H4 (cell line): ENCODE results near the gene SGCA. TPM values are rescaled to one million over a fixed set of nuclear protein-coding genes. Genes with fewer than 3 reads are reported as not detected.

ENCODE experiments used
- DNase-seq: peaks from one replicate; pipeline ENCODE4 v3.0.0-alpha.2; 2015; ENCODE audit warnings: low spot score
- total RNA-seq: library from RNA; depleted of rRNA; stranded (reverse); fragments of >200 nt; shearing (Covaris generic); gene quantifications from 2 replicates; pipeline ENCODE4 v1.2.3, GENCODE V29; 2014

The SGCA gene
- total RNA-seq, 1 experiment from 2014 or later, result 0.45 TPM

GRCh38 chr17:50134206-50135110 is 31.3 kb upstream of the SGCA start:
- DNase-seq, result no peak

- DNase-seq, result no peak
Measured at GRCh38 chr17:50135316-50136095, 30.3 kb upstream of the SGCA start.

DNA sequence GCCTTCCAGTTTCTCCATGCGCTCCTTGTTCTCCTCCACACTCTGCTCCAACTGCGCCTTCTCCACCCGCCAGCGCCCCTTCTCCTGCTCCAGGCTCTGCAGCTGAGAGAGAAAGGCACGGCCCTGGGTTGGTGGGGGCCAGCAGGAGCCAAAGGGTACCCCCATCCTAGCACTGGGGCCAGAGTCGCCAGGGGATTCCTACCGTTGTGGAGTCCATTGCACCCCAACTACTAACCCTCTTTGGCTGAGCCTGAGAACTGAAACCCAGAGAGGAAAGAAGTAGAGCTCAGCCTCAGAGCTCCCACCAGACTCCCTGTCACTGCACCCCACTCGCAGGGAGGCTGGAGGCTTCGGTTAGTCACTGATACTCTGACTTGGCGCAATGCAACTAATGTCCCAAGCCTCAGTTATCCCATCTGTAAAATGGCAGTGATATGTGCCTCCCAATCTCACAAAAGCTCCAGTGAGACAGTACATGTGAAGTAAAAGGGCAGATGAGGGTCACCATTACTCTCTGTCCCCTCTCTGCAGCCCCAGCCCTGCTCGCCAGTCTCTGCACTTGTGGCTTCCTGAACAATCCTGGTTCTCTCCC is 29.6 kb upstream of the SGCA start:
- no peak for DNase-seq

DNA sequence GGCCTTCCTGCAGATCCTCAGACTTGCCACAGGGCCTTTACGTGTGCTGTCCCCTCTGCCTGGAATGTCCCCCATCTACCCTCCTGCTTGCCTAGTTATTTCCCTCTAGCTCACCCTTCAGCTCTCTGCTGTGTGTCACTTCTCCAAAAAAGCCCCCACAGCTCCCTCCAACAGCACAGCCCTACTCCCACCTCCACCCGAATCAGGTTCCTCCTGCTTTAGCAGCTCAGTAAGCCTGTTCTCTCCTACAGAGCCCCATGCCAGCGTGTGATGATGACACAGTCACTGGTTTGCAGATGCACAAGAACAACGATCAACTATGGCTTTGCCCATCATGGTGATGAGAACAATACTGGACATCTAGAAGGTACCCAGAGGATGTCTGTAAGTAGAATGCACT is 28.8 kb upstream of the SGCA start:
- no peak for DNase-seq

DNA sequence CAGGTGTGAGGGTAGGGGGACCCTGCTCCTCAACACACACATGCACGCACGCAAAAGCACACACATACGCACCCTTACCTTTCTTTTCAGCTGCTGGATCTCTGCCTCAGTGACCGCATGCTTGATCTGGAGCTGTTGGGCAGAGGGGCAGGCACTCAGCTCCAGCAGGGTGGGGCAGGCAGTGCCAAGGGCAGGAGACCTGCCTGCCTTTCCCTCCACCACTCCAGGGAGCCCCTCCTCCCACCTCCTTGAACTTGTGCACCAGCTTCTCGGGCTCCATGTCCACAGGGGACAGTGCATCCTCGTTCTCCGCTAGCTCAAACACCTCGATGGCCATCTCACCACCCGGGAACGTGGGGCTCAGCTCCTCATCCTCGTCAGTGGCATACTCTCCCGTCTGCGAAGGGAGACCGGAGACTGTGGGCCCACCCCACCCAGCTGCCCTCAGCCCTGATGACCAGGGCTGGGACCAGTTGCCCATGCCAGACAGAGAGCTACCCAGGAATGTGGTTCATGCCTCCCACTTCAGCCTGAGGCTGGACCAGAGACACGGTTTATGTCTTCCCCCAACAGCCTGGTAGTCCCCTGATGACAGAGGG is 26.5 kb upstream of the SGCA start:
- DNase-seq, result no peak

GRCh38 chr17:50139950-50140885 is 25.6 kb upstream of the SGCA start:
- DNase-seq, result peak; percentile 68

GRCh38 chr17:50141026-50141744 is 24.6 kb upstream of the SGCA start:
- DNase-seq, result no peak

DNA sequence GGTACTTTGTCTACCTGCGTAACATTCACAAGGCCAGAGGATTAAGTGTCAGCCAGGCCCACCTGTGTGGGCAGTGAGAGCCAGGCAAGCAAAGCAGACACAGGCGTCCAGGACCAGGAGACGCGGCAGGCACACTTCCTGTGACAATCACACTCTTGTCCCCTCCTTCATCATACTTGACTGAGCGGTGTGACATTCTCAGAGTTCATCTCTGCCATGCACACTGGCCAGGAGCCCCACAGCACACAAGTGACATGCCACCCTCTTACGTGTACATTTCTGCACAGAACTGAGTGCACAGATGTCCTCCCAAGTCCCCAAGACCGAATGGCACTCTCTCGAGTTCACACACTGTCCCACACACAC is 24.1 kb upstream of the SGCA start:
- no peak for DNase-seq

- no peak for DNase-seq
Measured at GRCh38 chr17:50143461-50144176, 22.2 kb upstream of the SGCA start.

DNA sequence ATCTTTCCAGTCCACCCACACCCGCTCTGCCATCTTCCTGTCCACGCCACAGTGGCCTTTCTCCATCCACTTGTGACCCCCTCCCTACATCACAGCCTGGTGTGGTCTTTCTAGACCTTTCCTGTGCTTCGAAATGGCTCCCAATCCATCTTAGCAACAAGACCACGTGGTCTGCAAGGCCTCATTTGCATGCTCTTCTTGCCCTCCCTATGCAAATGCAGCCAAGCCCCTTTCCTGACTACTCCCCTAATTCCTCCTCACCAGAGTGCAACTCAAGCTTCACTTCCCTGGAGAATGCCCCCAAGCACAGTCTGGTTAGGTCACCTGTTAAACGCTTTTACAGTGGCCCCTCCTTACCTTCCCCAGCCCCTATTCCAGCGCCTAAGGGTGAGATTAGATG is 21.4 kb upstream of the SGCA start:
- DNase-seq, result no peak

- no peak for DNase-seq
Measured at GRCh38 chr17:50144845-50145531, 20.8 kb upstream of the SGCA start.

DNA sequence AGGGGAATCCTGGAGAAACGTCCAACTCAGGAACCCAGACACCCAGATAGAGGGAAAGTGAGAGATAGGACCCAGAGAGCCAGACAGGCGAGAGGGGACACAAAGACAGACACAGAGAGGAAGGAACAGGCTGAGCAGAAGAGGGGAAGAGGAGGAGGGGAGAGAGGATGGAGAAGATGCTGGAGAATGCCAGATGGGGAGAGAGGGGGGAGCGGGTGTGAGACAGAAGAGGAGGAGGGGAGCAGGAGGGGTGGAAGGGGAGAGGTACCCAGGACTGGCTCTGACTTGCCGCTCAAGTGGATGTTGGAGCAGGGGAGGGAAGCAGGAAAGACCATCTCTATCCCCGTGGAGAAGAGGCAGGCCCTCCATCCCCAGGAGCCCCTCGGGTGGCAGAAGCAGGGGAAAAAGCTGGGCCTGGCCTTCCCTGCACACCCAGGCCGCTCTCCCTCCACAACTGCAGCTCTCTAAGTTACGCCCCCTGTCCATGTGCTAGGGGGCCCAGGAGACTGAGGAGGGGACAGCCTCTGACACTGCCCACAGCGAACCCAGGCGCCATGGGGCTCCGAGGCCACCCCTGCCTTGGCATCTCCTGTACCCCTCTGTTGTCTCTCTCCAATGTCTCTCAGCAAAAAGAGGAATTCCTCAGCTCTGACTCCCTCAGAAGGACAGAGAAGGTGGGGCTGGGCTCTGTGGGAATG is 20.1 kb upstream of the SGCA start:
- DNase-seq, result no peak

- no peak for DNase-seq
Measured at GRCh38 chr17:50146230-50146926, 19.4 kb upstream of the SGCA start.

- DNase-seq, result no peak
Measured at GRCh38 chr17:50146927-50147665, 18.7 kb upstream of the SGCA start.

DNA sequence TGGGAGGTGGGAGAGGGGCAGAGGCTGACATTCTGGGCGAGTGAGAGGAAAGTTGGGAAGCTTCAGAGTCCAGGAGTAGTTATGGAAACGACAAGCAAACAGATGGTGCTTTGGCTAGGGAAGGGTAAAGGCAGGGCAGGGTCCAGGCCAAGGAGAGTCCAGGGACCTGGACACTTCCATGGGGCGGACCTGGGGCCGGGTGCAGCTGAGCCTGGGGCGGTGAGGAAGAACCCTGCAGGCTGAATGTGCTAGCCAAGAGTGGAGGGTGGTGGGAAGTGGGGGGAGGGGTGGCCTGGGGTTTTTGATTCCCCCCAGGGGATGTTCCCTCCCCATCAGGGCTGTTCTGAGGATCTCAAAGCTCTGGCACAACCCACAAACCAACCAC is 18.0 kb upstream of the SGCA start:
- no peak for DNase-seq

DNA sequence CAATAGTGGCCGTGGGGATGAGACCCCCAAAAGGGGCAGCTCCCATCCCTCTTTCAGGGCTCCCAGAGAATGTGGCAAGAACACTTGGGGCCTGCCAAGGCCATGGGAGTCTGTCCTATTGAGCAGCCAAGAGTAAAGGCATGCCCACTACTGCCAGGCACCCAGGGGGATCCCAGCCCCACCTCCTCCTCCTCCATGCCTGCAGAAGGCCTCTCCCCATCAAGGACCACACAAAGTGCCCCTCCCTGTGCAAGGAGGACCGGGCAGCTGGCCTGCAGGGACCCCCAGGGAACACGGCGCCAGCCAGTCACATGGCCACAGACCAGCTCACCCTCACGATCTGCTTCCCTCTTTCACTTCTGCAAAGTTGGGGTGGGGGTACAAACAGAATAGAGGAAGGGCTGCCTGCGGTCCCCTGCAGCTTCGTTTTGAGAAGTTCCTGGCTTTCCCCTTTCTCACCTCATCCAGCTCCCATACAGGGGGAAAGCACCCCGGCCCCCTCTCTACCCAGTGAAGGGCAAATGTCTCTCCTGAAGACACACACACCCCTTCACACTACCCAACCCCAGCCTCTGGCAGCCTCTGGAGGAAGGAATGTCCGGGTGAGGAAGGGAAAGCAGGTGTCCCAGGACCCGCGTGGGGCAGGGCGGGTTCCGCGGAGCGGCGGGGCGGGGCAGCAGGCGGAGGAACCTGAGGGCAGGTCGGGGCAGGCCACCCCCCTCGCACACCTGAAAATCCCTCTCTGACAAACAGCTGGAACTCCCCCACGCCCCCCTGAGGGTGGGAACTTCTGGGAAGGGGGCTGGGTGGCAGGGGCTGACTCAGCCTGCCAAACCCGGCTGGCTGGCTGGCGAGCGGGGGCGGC is 17.3 kb upstream of the SGCA start:
- DNase-seq, result no peak
